Subcutaneous adipose tissue (tissue), 4 donors: ENCODE data around the gene PLXNB1. TPM values are rescaled to one million over a fixed set of nuclear protein-coding genes. Genes with fewer than 3 reads are reported as not detected.

Experiments used
- total RNA-seq, 4 donors: library from RNA; depleted of rRNA; stranded (reverse); fragments of >200 nt; gene quantifications; one replicate each; pipeline ENCODE4 v1.1.0, GENCODE V29; 2016
- TF ChIP-seq, protein P1 (sequence below): fragments of 450-650 bp; IDR thresholded peaks from one replicate; pipeline ENCODE4 v1.5.1; 2016; ENCODE audit warnings: low read depth, mild to moderate bottlenecking, control low read depth, antibody characterized with exemption, moderate library complexity

PLXNB1 gene
- total RNA-seq, 4 donors from 2014 or later: 33.8 to 74.0 (median 53.2) TPM

DNA sequence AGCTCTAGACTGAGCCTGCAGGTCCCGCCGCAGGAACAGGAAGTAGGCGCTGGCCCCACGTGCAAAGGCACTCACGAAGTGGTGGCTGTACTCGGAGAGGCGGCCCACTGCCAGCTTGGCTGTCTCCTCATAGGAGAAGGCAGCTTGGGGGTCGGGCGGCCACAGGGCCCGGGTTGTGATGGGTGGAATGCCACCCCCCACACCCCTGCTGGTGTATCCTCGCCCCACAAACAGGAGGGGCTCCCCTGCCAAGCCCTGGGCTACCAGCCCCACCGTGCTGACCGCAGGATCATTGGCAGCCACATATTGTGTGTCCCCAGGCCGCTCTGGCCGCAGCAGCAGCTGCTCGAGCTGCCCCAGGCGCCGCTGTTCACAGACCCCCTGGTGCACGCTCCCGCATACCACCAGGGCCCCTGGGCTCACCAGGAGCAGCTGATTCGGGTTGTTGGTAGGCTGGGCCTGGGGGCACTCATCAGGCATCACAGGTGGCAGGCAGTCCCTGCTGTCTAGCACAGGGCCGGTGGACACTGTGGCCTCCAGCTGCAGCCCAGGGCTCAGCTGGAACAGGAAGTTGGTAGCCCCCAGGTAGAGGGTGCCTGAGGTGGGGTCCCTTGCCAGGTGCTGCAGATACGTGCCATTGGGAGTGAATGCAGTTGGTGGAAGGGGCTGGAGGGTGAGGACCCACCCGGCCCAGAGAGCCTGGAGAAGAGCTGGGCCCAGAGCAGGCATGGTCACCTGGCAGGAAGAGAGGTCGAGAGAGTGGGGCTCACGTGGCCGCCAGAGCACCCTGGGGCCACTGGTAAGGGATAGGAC is 5.8 kb downstream of the PLXNB1 start:
- TF ChIP-seq, protein P1, sequence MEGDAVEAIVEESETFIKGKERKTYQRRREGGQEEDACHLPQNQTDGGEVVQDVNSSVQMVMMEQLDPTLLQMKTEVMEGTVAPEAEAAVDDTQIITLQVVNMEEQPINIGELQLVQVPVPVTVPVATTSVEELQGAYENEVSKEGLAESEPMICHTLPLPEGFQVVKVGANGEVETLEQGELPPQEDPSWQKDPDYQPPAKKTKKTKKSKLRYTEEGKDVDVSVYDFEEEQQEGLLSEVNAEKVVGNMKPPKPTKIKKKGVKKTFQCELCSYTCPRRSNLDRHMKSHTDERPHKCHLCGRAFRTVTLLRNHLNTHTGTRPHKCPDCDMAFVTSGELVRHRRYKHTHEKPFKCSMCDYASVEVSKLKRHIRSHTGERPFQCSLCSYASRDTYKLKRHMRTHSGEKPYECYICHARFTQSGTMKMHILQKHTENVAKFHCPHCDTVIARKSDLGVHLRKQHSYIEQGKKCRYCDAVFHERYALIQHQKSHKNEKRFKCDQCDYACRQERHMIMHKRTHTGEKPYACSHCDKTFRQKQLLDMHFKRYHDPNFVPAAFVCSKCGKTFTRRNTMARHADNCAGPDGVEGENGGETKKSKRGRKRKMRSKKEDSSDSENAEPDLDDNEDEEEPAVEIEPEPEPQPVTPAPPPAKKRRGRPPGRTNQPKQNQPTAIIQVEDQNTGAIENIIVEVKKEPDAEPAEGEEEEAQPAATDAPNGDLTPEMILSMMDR: no peak

DNA sequence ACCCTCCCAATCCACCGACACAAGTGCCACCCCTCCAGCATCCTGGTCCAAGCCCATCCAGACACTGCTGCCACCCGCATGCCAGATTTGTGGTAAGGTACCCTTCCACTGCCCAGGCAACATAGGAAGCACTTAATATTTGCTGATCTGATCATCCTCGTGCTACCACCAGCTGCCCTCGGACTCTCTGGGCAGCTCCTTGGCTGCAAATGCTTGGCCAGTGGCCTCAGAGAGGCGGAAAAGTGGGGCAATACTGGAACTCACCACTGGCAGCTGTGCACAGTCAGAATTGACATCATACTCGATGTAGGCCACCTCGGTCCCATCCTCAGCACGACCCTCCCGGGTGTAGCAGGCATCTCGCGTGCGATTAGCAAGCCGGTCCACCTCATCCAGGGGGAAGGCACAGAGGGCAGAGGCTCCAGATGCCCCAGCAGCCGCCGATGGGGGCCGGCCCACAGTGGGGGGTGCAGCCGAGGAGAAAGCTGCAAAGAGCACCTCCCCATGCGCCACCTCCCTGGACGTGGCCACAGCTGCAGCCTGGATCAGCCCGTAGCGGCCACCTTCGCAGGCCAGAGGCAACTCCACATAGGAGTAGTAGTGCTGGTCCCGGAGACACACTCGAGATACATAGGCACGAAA is 6.5 kb downstream of the PLXNB1 start:
- TF ChIP-seq, protein P1: no peak

DNA sequence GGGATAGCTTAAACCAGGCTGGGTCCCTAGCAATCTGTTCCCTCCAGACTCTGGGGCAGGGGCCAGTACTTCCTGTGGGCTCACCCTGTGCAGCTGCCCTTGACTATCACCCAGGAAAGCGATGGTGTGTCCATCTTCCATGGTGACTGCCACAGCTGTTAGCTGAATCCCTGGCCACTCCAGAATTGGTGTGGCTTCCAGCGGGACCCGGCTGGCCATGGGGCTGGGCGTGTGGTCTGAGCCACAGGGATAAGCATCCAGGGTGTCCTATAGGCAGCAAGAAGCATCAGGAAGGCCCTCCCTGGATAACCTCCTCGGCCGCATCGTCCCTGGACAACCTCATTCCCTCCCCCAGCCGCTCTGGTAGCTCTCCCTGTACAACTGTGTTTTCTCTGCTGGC is 7.2 kb downstream of the PLXNB1 start:
- TF ChIP-seq, protein P1: no peak

DNA sequence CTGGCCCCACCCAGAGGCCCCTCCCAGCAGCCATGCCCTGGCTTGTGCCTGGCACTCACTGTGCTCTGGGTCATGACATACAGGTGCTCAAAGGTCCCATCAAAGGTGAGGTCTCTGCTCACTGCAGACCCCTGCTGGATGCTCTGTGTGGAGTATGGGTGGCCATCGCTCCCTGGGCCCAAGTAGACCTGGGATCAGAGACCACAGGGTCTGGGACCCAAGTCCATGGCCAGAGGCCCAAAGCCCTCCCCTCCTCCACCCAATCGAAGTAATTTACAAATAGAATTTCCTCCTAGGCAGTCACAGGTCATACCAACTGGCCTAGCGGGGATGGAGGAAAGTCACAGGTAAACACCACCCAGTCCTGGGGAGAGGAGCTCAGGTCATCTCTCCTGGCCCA is 7.6 kb downstream of the PLXNB1 start:
- TF ChIP-seq, protein P1: no peak

DNA sequence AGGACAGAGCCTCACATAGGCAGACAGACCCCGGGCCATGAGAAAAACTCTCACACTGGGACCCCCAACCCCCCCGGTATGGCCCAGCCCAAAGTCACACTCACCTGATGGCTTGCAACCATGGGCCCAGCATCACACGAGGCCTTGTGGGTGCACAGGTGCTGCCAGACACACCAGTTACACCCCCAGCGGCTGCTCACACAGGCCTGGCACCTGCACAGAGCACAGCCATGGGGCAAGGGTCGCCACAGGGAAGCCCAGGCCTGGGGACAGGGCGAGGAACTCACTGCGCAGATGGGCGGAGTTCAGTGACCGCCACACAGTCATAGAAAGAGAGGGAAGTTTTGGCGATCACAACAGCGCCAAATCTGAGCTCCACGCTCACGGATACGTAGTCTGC is 9.3 kb downstream of the PLXNB1 start:
- TF ChIP-seq, protein P1: no peak

- TF ChIP-seq, protein P1: no peak
Measured at GRCh38 chr3:48419597-48419996, 10.3 kb downstream of the PLXNB1 start.

DNA sequence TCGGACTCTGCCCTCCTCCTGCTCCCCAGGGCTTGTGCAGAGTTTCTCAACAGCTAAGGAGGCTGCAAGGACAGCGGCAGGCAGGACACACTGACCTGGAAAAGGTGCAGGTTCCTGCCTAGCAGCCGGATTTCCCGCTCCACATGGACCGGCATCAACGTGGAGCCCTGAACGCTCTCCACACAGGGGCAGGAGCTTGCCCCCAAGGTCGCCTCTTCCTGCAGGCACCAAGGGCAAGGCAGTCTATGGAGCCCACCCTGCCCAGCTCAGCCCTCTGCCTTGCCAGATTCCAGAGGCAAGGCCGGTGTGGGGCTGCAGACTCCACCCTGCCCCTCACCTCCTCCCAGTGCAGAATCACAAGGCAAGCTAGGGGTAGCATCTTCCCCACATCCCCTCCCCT is 10.7 kb downstream of the PLXNB1 start:
- TF ChIP-seq, protein P1: no peak
